HepG2 (cell line): Measurements from ENCODE around the gene COX4I2. TPM values are rescaled to one million over a fixed set of nuclear protein-coding genes. Genes with fewer than 3 reads are reported as not detected.

Experiments used
- AFF4 ChIP-seq: sonication (generic); formaldehyde crosslinking; IDR thresholded peaks from 2 replicates; pipeline ENCODE4 v1.4.0; 2020; ENCODE audit warnings: missing genetic modification reagents
- ELF4 ChIP-seq: sonication (generic); formaldehyde crosslinking; IDR thresholded peaks from 2 replicates; pipeline ENCODE4 v1.5.0; 2020; ENCODE audit warnings: missing genetic modification reagents, mild to moderate bottlenecking, moderate library complexity, borderline replicate concordance
- HBP1 ChIP-seq: IDR thresholded peaks from 2 replicates; pipeline ENCODE4 v1.6.1; 2016; ENCODE audit warnings: low read depth, control low read depth
- MAFG ChIP-seq: sonication (generic); formaldehyde crosslinking; IDR thresholded peaks from 2 replicates; pipeline ENCODE4 v1.5.1; 2020; ENCODE audit warnings: mild to moderate bottlenecking, missing genetic modification reagents
- NFAT5 ChIP-seq: sonication (generic); formaldehyde crosslinking; IDR thresholded peaks from 2 replicates; pipeline ENCODE4 v1.4.0; 2020; ENCODE audit warnings: missing genetic modification reagents
- RXRB ChIP-seq: IDR thresholded peaks from 2 replicates; pipeline ENCODE4 v1.6.1; 2016; ENCODE audit warnings: borderline replicate concordance, missing genetic modification reagents, missing compliant biosample characterization
- SAFB2 ChIP-seq: sonication (generic); formaldehyde crosslinking; IDR thresholded peaks from 2 replicates; pipeline ENCODE4 v1.5.1; 2020; ENCODE audit warnings: missing genetic modification reagents, low read depth, mild to moderate bottlenecking, borderline replicate concordance
- TGIF2 ChIP-seq: IDR thresholded peaks from 2 replicates; pipeline ENCODE4 v1.6.1; 2016; ENCODE audit warnings: control low read depth, missing compliant biosample characterization
- ZBTB21 ChIP-seq: sonication (generic); formaldehyde crosslinking; IDR thresholded peaks from 2 replicates; pipeline ENCODE4 v1.4.0; 2020; ENCODE audit warnings: missing genetic modification reagents
- ZNF10 ChIP-seq: sonication (generic); formaldehyde crosslinking; IDR thresholded peaks from 2 replicates; pipeline ENCODE4 v1.4.0; 2020; ENCODE audit warnings: mild to moderate bottlenecking, low read depth, missing genetic modification reagents, borderline replicate concordance
- ZNF256 ChIP-seq: sonication (generic); formaldehyde crosslinking; conservative IDR thresholded peaks from 2 replicates; pipeline ENCODE4 v1.4.0; 2020; ENCODE audit warnings: missing genetic modification reagents
- ZNF761 ChIP-seq: sonication (generic); formaldehyde crosslinking; conservative IDR thresholded peaks from 2 replicates; pipeline ENCODE4 v1.4.0; 2020; ENCODE audit warnings: mild to moderate bottlenecking, missing genetic modification reagents
- ZSCAN22 ChIP-seq: sonication (generic); formaldehyde crosslinking; IDR thresholded peaks from 2 replicates; pipeline ENCODE4 v1.4.0; 2020; ENCODE audit warnings: mild to moderate bottlenecking, missing genetic modification reagents
- polyA plus RNA-seq, 8 experiments: library from polyadenylated mRNA; depleted of rRNA in 3 of 8; stranded (reverse) in 7 of 8; unstranded in 1 of 8; fragments of >200 nt; fragmentation: Illumina TruSeq in 4 of 8; extraction: Trizol in 4 of 8; gene quantifications; 2 replicates each; pipeline versions ENCODE4 v1.2.1 to v1.2.3, GENCODE V29; 2011 to 2016; ENCODE audit warnings: low read depth in 4 of 8, missing spikeins in 1 of 8, mixed read lengths in 1 of 8; ENCODE audit not compliant: insufficient read depth in 1 of 8
- total RNA-seq, 5 experiments: library from RNA; depleted of rRNA; stranded (reverse); fragments of >200 nt; fragmentation: Illumina TruSeq; extraction: Trizol; gene quantifications; 2 replicates each; pipeline ENCODE4 v1.2.3, GENCODE V29; 2016; ENCODE audit warnings: low read depth in 1 of 5
- TF ChIP-seq, protein P1 (sequence below): sonication (generic); formaldehyde crosslinking; IDR thresholded peaks from 2 replicates; pipeline ENCODE4 v1.4.0; 2020; ENCODE audit warnings: low read depth, mild to moderate bottlenecking, missing genetic modification reagents

COX4I2 gene
- total and polyA plus RNA-seq, 2 of the 13 experiments (the other 11 are each of a cell fraction or from before 2014, with no cell fraction given) = 1.1 TPM; not detected in 1

DNA sequence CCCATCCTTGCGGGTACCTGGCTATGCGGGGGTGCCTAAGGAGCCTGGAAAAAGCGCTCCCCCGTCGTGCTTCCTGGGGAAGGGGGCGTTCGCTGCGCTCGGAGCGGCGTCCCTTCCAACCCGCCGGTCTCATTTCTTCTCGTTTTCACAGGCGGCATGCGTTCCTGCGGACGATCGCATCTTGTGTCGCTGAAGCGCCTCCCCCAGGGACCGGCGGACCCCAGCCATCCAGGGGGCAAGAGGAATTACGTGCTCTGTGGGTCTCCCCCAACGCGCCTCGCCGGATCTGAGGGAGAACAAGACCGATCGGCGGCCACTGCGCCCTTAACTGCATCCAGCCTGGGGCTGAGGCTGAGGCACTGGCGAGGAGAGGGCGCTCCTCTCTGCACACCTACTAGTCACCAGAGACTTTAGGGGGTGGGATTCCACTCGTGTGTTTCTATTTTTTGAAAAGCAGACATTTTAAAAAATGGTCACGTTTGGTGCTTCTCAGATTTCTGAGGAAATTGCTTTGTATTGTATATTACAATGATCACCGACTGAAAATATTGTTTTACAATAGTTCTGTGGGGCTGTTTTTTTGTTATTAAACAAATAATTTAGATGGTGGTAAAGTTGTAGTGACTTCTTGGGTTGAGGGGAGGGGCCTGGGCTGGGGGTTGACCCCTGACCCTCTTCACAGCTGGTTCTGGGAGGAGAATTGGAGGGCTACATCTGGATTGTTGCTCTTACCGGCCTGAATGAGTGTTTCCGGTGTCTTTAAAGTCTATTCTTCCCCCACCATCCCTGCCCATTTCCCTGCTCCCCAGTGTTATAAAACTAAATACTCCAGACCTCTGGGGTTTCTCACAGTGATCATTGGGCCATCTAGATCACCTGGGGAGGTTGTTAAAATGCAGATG is 31.6 kb upstream of the COX4I2 start (continued):
- TF ChIP-seq ZSCAN22 (CRISPR knock-in tag) = no peak; the same call in 1 of the 2 replicates
- peak; percentile 92 for TF ChIP-seq AFF4 (CRISPR knock-in tag)
- no peak for TF ChIP-seq MAFG (CRISPR knock-in tag)
- TF ChIP-seq ZNF10 (CRISPR knock-in tag) = no peak; the same call in 1 of the 2 replicates
- TF ChIP-seq RXRB (CRISPR knock-in tag) = peak; percentile 16; the same call in 1 of the 2 replicates
- TF ChIP-seq, protein P1, sequence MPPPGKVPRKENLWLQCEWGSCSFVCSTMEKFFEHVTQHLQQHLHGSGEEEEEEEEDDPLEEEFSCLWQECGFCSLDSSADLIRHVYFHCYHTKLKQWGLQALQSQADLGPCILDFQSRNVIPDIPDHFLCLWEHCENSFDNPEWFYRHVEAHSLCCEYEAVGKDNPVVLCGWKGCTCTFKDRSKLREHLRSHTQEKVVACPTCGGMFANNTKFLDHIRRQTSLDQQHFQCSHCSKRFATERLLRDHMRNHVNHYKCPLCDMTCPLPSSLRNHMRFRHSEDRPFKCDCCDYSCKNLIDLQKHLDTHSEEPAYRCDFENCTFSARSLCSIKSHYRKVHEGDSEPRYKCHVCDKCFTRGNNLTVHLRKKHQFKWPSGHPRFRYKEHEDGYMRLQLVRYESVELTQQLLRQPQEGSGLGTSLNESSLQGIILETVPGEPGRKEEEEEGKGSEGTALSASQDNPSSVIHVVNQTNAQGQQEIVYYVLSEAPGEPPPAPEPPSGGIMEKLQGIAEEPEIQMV (CRISPR knock-in tag) = no peak
- no peak for TF ChIP-seq ZBTB21 (CRISPR knock-in tag)
- no peak for TF ChIP-seq SAFB2 (CRISPR knock-in tag)
- no peak for TF ChIP-seq HBP1 (CRISPR knock-in tag)
- TF ChIP-seq ZNF256 (CRISPR knock-in tag) = 0 out of 2 replicates have a peak, but pooled peaks have one; percentile 70
- peak; percentile 90; the same call in 1 of the 2 replicates for TF ChIP-seq ELF4 (CRISPR knock-in tag)
- no peak for TF ChIP-seq ZNF761
- TF ChIP-seq NFAT5 (CRISPR knock-in tag) = peak; percentile 67; the same call in 1 of the 2 replicates
- TF ChIP-seq TGIF2 (CRISPR knock-in tag) = peak; percentile 29; the same call in 1 of the 2 replicates
